GM18526 (cell line): ENCODE measurements around the gene MROH7.

Experiments used
- POLR2A ChIP-seq: IDR thresholded peaks from 3 replicates; pipeline ENCODE4 v1.6.1; 2011; ENCODE audit not compliant: insufficient read length; ENCODE audit errors: extremely low read depth

MROH7 gene

DNA sequence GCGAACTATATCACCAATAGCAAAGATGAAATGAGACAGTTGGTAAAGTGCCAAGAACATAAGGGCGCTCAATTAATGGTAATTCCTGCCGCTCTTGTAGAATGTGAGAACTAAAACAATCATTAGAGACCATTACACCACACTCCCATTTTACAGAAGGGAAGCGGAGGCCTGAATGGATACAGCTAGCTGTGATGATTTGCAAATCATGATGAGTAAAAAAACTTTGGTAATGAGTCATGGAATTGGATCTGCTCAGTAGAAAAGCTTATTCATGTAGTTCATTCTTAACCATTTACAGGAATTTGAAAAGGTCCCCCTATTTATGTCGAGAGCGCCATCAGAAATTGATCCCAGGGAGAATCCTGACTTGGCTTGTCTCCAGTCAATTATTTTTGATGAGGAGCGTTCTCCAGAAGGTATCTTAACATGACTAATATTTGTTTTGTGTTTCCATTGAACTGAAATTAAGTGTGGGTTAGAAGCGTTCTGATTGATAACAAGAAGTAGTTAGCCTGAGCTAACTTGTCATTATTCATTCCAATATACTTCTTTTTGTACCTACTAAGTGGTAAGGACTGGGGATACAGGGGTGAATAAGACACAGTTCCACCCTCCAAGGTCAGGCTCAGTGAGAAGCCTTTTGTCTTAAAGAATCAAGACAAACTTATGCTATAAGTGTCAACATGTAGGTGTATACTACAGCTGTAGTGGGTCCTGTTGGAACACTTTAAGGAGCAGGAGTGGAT, 74.9 kb downstream of the MROH7 start:
- no peak for TF ChIP-seq POLR2A

DNA sequence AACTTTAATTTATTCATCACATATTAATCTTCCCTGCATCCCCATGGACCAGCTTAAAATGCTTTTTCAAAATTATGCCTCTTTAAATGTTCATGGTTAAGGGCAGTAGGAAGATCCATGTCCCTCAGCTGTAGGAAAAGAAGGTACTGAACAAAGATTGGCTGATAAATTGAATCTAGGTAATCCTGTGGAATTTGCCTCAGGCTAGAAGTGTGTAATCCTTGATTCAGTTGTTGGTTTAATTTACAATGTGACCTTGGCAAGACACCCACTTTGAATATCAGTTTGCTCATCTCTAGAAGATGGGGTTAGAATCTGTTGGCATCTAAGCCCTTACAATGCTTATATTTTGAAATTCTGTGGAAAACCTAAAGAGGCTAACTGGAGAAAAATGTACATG, 80.1 kb downstream of the MROH7 start:
- no peak for TF ChIP-seq POLR2A

DNA sequence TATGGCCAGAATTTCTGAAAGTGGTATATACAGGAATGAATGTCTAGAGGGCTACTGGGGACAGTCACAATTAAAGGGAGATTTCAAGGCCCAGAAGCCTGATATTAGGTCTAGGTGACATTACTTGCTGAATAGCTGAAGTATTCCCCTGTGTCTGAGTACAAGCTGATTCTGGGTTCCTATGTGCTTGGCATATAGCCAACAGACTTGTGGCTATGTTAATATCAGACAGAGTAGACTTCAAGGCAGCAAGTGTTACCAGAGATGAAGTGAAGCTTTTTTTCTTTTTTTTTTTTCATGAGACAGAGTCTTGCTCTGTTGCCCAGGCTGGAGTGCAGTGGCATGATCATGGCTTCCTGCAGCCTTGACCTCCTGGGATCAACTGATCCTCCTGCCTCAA, 82.4 kb downstream of the MROH7 start:
- TF ChIP-seq POLR2A, result no peak

DNA sequence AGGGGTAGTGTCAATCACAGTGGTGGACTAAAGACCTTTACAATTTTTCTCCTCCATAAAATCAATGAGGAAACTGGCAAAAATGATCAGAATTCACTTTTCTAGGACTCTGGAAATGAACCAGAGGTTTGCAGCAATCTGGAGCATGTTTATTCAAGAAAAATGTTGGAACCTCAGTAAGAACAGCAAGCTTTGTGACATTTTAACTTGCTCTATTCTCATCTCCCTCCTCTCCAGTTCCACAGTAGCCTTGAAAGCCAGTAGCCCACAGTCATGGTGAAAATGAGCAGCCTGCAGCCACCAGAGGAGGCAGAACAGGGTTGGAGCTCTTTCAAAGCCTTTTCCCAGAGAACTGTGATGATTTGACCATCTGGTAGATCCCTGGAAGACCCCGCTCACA, 83.2 kb downstream of the MROH7 start:
- no peak for TF ChIP-seq POLR2A

DNA sequence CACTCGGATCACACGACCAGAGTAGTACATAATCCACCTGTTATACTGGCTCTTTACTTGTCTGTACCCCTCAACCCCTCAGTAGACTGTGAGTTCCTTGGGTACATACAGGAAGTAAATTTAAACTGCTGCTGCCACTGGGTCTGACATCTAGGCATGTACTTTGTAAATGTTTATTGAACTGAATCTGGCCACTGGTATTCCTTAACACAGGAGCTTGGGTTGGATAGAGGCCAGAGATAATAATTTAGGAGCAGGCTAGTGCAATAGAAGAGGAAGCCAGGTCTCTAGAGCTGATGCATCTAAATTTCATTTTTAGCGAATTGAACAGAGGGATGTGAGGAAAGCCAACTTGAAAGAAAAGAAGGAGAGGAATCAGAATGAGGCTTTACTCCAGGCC, 86.4 kb downstream of the MROH7 start:
- TF ChIP-seq POLR2A, result no peak

DNA sequence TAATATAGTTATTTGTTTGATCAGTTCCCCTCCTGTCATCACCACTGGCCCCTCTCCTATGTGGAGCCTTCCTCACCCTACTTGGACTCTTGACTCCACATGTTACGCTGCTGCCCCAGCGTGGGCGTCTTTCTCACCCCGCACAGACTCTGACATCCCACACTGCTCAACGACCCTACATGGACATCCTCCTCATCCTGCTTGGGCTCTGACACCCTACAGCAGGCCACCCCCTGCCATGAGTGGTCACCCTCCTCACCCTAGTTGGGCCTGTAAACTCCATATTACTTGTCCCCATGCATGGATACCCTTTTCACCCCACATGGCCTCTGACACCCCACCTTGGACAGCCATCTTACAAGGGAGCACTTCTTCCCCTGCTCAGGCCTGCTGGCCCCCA, 95.1 kb downstream of the MROH7 start:
- TF ChIP-seq POLR2A, result no peak

DNA sequence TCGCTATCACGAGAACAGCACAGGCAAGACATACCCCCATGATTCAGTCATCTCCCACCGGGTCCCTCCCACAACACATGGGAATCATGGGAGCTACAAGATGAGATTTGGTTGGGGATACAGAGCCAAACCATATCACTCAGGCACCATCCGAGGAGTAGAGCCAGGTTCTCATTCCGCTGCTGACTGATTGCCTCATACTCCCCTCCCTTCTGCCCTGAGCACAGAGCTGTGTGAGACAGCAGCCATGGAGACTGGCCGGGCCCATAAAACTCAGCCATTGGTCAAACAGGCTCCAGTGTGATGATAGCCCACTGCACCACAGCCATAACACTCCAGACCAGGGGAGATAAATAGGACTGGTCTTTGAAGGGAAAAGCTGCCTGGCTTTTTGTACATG, 96.7 kb downstream of the MROH7 start:
- no peak for TF ChIP-seq POLR2A

DNA sequence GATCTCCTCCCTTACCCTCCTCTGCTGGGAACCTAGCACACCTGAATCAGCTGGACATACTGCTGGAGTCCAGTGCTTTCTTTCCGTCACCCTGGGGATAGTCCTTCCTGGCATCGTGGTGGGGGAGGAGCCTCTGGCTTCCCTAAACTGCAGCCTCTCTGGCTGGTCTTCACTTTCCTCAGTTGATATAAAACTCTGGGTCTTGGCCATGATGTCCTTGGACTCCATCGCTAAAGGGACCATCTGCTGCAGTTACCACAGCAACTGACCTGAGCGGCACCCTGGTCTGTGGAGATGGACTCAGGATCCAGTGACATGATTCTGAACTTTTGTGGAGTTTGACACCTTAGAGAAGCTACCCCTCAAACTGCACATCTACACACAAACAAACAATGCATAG, 99.9 kb downstream of the MROH7 start:
- TF ChIP-seq POLR2A, result no peak

DNA sequence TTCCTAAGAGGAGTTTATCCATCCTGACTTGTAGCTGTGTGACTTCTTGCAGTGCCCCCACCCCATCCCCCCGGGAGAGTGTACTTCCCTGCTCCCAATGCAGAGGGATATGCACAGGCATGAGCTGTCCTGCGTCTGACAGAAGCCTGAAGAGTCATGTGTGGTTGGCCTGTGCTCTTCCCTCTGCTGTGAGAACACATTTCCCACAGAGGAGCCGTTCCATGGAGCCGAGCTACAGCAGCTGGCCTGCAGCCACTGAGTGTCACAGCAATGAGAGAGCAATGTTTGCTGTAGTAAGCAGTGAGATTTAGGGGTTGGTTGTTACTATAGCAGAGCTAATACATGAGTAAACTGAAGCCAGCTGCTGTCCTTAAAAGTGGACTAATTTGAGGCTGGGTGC, 100.7 kb downstream of the MROH7 start:
- no peak for TF ChIP-seq POLR2A

DNA sequence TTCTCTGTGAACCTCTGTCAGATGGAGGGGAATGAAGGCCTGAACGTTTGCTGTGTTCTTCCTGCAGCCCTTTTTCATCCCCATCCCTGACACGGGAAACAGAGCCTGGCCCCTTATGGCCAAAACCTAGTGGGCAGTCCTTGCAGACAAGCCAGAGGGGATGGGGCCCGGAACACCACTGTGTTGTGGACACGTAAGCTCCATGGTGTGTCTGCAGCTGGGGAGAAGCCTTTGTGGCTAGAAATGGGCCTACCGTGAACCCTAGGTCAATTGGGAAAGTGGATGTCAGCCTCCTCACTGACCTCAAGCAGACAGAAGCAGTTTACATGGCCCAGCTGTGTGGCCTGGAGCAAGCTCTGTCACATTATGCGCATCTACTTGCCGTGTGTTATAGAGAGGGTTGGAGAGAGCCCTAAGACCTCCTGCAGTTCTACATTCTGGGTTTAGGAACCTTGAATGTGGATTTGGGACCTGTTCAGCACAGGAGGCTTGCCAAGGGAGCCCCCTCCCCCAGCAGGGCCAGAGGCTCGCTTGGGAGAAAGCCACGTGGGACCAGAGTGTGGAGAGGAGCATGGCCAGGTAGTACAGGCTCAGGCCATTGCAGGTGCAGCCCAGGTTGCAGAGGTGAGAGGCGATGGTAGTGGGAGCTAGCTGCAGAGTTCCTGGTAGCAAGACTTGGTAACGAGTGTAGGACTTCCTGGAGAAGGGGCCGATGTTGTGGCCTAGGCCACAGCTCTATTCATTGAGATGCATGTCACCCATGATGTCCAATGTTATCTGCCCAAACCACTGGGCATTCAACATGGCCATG, 102.0 kb downstream of the MROH7 start:
- TF ChIP-seq POLR2A, result no peak

DNA sequence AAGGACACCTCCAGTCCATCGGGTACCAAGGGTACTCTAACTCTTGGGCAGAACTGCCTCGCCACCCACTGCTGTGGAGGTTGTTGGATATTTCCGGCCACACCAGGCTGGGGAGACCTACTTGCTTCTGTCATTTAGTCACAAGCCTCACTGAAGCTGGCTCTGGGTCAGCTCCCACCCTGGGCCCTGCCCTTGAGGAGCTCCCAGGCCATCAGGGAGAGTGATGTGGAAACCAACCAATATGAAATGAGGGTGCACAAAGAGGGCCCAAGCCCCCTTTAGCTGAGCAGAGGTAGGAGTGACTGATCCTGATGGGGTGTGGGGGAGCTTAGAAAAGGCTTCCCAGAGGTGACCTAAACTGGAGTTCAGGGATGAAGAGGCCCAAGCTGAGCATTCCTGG, 103.1 kb downstream of the MROH7 start:
- TF ChIP-seq POLR2A, result no peak

DNA sequence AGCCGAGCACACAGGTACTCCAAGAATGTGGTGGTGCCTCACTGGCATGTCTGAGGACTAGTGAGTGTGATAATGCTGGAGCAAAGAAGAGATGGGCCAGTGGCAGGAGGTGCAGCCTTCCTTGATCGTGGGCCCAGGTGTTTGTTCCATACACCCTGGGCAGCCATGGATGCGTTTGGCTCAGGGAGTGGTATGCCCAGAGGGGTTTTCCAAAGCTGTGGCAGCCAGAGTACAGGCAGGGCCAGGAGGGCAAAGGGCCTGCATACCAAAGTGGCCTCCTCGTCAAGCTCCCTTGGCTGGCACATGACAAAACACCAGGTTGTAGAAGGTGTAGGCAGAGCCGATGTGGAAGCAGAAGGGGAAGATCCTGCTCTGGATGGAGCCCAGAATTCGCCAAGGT, 103.7 kb downstream of the MROH7 start:
- TF ChIP-seq POLR2A, result no peak

DNA sequence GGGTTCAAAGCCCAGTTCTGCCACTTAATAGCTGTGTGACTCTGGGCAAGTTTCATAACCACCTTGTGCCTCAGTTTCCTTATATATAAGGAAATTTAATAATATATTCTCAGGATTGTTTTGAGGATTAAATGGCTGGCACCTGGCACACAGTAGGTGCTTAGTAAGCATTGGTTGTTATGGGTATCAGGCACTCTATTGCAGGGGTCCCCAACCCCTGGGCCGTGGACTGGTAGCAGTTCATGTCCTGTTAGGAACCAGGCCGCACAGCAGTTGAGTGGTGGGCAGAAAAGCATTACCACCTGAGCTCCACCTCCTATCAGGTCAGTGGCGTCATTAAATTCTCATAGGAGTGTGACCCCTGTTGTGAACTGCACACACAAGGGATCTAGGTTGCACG, 104.3 kb downstream of the MROH7 start:
- TF ChIP-seq POLR2A, result no peak

DNA sequence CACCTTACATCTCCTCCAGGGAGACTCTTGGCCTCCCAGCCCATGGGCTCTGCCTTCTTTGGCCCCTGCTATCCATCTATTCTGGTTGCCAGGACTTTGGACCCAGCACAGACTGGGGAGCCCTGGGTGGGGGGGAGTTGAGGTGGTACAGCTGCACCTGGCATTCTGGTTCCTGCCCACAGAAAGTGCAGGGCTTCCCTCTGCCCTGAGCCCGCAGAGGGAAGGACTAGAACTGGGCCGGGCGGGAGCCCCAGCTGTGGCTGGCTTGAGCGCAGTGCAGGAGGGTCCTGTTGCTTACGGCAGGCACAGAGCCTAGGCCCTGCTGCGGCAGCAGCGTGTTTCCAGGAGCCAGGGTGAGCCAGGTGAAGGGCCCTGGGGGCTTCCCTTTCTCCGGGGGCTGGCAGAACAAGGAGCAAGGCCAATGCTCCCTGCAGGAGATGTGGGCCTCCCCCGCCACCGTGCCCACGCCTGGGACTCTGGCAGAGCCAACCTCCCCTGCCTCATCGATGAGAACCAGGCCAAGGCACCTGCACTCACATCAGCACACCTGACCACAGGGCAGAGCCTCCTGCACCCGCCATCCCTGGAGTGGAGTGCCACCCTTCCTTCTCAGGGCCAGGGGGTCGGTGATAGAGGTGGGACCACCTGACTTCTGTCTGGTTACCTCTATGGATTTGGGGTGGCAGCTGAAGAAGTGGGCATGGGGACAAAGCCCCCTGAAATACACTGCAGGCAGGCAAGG, 106.7 kb downstream of the MROH7 start:
- TF ChIP-seq POLR2A, result no peak

DNA sequence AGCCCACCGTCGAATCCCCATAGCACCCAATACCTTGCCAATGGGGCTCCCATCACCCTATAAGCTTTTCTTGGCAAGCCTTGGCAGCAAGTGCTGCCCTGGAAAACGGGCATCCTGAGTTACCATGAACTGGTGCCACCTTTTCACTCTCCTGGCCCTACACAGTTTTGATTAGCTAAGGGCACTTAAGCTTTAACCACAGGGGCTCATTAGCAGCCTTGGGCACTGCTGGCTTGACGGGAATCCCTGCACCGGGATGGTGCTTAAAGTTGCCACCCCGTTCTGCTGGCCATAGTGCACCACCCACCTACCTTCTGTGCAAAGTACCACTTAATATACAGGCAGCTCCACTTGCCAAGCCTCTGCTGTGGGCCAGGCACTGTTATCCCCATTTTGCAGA, 109.0 kb downstream of the MROH7 start:
- no peak for TF ChIP-seq POLR2A

DNA sequence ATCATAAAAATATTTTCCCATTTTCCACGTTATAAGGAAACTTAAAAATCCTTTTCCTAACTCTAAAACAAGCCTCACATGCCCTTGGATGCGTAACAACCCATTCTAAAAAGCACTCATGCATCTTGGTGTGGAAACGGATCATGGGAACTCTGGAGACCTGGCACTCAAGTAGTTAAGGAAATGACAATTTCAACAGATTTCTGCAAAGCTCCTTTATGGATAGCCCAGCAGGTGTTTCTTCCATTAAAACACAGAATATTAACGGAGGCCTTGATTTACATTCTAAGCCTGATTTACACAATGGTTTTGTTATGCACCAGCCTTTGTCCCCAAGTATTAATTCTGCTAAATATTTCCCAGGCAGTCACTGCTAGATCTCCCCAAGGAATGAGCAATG, 109.8 kb downstream of the MROH7 start:
- TF ChIP-seq POLR2A, result no peak
